Erythroblast (primary cell): ENCODE measurements around the gene BLID.

Experiments used
- GATA1 ChIP-seq: IDR thresholded peaks from 2 replicates; pipeline ENCODE4 v1.6.1; 2011; ENCODE audit warnings: low read depth, mild to moderate bottlenecking, control low read depth, low read length, moderate library complexity
- POLR2A ChIP-seq: IDR thresholded peaks from 2 replicates; pipeline ENCODE4 v1.6.1; 2011; ENCODE audit warnings: mild to moderate bottlenecking, low read length

DNA sequence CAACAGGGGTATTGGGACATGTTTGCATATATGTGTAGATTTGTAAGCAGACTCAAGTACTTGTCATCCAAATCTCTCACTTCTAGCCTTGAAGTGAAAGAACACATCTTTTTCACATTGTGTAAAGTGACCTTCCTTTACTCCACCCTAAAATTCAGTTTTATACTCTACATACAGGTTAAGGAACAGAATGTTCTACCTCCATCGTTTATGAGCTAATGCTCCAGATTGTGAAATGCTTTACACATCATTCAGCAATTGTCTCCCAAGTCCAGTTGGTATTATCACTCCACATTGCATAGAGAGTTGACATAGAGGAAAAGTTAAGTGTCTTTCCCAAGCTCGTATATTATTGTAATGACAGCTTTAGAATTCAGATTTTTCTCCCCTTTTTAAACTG, 46.1 kb upstream of the BLID start:
- TF ChIP-seq POLR2A, result no peak
- TF ChIP-seq GATA1, result no peak
